ENCODE measurements around the gene IRX4. TPM values are rescaled to one million over a fixed set of nuclear protein-coding genes. Genes with fewer than 3 reads are reported as not detected.

The IRX4 gene
- total RNA-seq, 1 donor from 2014 or later: not detected

GRCh38 chr5:1895739-1896420 lies 13.2 kb upstream of the IRX4 start:
- no peak overlapping the region for H3K27ac Mint-ChIP-seq
- H3K9me3 Mint-ChIP-seq: no peaks in the 10 kb centered on the region
- CTCF ChIA-PET: no interaction called here

DNA sequence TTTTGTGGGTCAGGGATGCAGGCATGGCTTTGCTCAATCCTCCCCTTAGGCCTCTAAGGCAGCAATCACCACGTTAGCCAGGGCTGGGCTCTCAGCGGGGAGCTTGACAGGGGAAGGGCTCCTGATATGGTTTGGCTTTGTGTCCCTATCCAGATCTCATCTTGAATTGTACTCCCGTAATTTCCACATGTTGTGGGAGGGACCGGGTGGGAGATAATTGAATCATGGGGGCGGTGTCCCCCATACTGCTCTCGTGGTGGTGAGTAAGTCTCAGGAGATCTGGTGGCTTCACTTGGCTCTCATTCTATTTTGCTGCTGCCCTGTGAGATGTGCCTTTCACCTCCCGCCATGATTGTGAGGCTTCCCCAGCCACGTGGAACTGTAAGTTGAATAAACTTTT lies 11.5 kb upstream of the IRX4 start:
- TF ChIP-seq, protein P1, sequence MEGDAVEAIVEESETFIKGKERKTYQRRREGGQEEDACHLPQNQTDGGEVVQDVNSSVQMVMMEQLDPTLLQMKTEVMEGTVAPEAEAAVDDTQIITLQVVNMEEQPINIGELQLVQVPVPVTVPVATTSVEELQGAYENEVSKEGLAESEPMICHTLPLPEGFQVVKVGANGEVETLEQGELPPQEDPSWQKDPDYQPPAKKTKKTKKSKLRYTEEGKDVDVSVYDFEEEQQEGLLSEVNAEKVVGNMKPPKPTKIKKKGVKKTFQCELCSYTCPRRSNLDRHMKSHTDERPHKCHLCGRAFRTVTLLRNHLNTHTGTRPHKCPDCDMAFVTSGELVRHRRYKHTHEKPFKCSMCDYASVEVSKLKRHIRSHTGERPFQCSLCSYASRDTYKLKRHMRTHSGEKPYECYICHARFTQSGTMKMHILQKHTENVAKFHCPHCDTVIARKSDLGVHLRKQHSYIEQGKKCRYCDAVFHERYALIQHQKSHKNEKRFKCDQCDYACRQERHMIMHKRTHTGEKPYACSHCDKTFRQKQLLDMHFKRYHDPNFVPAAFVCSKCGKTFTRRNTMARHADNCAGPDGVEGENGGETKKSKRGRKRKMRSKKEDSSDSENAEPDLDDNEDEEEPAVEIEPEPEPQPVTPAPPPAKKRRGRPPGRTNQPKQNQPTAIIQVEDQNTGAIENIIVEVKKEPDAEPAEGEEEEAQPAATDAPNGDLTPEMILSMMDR (IDR thresholded peaks at IDR 0.05): no peak
- no peak for DNase-seq
- peaks cover 21% of the 10 kb centered on the region for H3K27me3 Mint-ChIP-seq
- no peaks in the 10 kb centered on the region for H3K4me1 Mint-ChIP-seq
- ChIA-PET CTCF (no interaction called here), POLR2A (no interaction called here)
- H3K4me3 Mint-ChIP-seq: no peak overlapping the region
- no peaks in the 10 kb centered on the region for H3K9me3 Mint-ChIP-seq
- no peak for ATAC-seq (ENCODE audit: low read depth)
- no peak overlapping the region for H3K27ac Mint-ChIP-seq
- intact Hi-C loops (cut with micrococcal nuclease): no loop called here
- H3K36me3 Mint-ChIP-seq (ENCODE audit: low read depth): no peaks in the 10 kb centered on the region

More at GRCh38 chr5:1895739-1896420, 13.2 kb upstream of the IRX4 start:
- Mint-ChIP-seq H3K4me3 (no peak overlapping the region), H3K36me3 (ENCODE audit: low read depth) (no peaks in the 10 kb centered on the region), H3K27me3 (peaks cover 25% of the 10 kb centered on the region), H3K4me1 (no peaks in the 10 kb centered on the region)
- ATAC-seq (ENCODE audit: low read depth) (no peak), DNase-seq (no peak)
- POLR2A ChIA-PET: no interaction called here
- intact Hi-C loops (cut with micrococcal nuclease): no loop called here
- TF ChIP-seq, protein P1 (IDR thresholded peaks at IDR 0.05): no peak

- DNase-seq: no peak
- Mint-ChIP-seq H3K4me1 (no peaks in the 10 kb centered on the region), H3K9me3 (no peaks in the 10 kb centered on the region), H3K36me3 (ENCODE audit: low read depth) (no peaks in the 10 kb centered on the region), H3K4me3 (no peak overlapping the region), H3K27me3 (peaks cover 22% of the 10 kb centered on the region), H3K27ac (no peak overlapping the region)
- ATAC-seq (ENCODE audit: low read depth): no peak
- ChIA-PET CTCF (no interaction called here), POLR2A (no interaction called here)
- TF ChIP-seq, protein P1 (IDR thresholded peaks at IDR 0.05): no peak
- intact Hi-C loops (cut with micrococcal nuclease): no loop called here
Observed at GRCh38 chr5:1893754-1894153, 11.0 kb upstream of the IRX4 start.

DNA sequence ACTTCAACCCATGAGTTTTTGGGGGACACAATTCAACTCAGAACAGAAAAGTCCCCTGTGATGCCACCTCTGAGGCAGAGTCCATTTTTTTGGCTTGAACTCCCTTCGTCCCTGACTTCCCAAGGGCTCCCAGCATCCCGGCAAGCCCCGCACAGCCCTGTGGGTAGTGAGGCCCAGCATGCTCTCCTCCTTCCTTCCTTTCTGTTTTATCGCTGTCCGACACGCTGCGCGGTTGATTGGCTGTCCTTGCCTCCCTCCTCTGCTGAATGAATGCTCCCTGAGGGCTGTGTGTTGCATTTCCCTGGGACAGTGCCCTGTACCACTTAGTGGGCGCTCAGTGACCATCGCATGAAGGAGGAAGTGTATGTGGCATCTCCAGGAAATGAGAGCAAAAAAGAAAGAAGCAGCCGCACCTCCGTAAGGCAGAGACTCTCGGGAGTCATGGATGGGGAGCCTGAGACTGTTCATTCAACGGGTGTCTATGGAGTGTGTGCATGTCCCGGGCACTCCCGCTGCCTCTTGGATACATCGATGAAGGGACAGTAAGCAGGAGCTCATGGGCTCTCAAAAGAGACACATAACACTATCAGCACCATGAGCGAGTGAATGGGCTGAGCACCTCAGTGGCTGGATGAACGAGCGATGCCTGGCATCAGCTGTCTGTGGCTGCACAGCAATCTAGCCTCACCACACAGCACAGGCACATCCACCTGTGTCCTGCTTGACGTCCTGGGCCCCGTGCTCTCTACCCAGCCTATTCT lies 10.1 kb upstream of the IRX4 start:
- Mint-ChIP-seq H3K27me3 (peaks cover 26% of the 10 kb centered on the region), H3K4me3 (no peak overlapping the region), H3K36me3 (ENCODE audit: low read depth) (no peaks in the 10 kb centered on the region), H3K27ac (no peak overlapping the region), H3K9me3 (no peaks in the 10 kb centered on the region), H3K4me1 (no peaks in the 10 kb centered on the region)
- CTCF ChIA-PET: no interaction called here
- ATAC-seq (ENCODE audit: low read depth) (no peak), DNase-seq (no peak)
- POLR2A ChIA-PET: no interaction called here
- TF ChIP-seq, protein P1 (IDR thresholded peaks at IDR 0.05): no peak
- intact Hi-C loops (cut with micrococcal nuclease): no loop called here

DNA sequence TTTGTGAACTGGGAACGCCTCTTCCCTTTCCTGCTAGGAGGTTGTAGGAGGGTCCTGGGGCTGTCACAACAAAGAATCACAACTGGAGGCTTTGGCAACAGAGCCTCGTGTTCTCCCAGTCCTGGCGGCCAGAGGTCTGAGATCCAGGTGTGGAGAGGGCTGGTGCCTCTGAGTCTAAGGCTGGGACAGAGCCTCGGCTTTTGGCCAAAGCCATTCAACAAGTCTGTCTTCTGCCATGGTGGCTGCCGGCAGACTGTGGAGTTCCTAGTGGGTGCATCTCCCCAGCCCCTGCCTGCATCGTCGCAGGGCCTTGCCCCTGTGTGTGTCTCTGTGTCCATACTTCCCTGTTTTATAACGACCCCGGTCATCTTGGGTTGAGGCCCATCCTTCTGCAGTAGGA lies 9.5 kb upstream of the IRX4 start:
- peaks cover 23% of the 10 kb centered on the region for H3K27me3 Mint-ChIP-seq
- intact Hi-C loops (cut with micrococcal nuclease): no loop called here

More for the DNA sequence above, 9.5 kb upstream of the IRX4 start:
- H3K4me1 Mint-ChIP-seq: no peaks in the 10 kb centered on the region
- POLR2A ChIA-PET: no interaction called here
- TF ChIP-seq, protein P1 (IDR thresholded peaks at IDR 0.05): no peak
- H3K9me3 Mint-ChIP-seq: no peaks in the 10 kb centered on the region
- H3K4me3 Mint-ChIP-seq: no peak overlapping the region
- no peak overlapping the region for H3K27ac Mint-ChIP-seq
- CTCF ChIA-PET: no interaction called here
- ATAC-seq (ENCODE audit: low read depth): no peak
- no peak for DNase-seq
- no peaks in the 10 kb centered on the region for H3K36me3 Mint-ChIP-seq (ENCODE audit: low read depth)
